Measurements from ENCODE around the gene ACTMAP.
"Not testable (repeated sequence)": the region's sequence is repeated elsewhere in the genome, so short reads cannot be mapped to it uniquely, and the experiment has no call there.

The ACTMAP gene

DNA sequence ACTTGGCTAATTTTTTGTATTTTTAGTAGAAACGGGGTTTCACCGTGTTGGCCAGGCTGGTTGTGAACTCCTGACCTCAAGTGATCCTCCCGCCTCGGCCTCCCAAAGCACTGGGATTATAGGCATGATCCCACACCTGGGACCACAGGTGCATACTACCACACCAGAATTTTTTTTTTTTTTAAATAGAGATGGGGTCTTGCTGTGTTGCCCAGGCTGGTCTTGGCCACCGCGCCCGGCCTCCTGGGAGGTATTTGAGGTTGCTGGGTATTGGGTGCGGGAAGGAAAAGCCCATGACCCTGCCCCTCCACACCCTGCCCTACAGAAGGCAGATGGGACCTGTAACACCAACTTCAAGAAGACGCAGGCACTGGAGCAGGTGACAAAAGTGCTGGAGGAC lies 13.6 kb downstream of the ACTMAP start:
- TF ChIP-seq ZNF274 (IDR thresholded peaks at IDR 0.05; ENCODE audit: low read length) (no peak), ZNF274 (tag by site-specific recombination; IDR thresholded peaks at IDR 0.05; ENCODE audit: borderline replicate concordance) (no peak), ZNF121 (tag by site-specific recombination; IDR thresholded peaks at IDR 0.05) (peak; percentile 92), KLF9 (tag by site-specific recombination; IDR thresholded peaks at IDR 0.05; ENCODE audit: low read depth) (no peak)
- TF ChIP-seq, protein P1, sequence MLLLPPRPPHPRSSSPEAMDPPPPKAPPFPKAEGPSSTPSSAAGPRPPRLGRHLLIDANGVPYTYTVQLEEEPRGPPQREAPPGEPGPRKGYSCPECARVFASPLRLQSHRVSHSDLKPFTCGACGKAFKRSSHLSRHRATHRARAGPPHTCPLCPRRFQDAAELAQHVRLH (tag by site-specific recombination; IDR thresholded peaks at IDR 0.05) = no peak
- Histone ChIP-seq H3K4me1 (ENCODE audit: control insufficient read depth, insufficient read depth, low read length) (no peaks in the 10 kb centered on the region), H3K4me3 (ENCODE audit: low read depth, low read length) (no peak overlapping the region), H3K36me3 (ENCODE audit: control insufficient read depth in 2 of 2, insufficient read depth in 1 of 2, low read length in 2 of 2) (peaks cover 74 to 78% of the 10 kb centered on the region in 2 experiments), H3K27ac (ENCODE audit: extremely low read depth, low read depth, low read length) (peak overlapping the region; percentile 16; the same call in 1 of the 2 replicates), H3K9me3 (ENCODE audit: control insufficient read depth, insufficient read depth, low read depth, low read length) (no peaks in the 10 kb centered on the region)
- ChIA-PET POLR2A (interaction anchor here (1.1 to 2.4 kb wide), 3 partner anchors 9 to 20 kb away, joined by 5 to 9 read pairs (median 6); partner anchors contain the start of genes ACTMAP, COQ8B and ITPKC), CTCF (interaction anchor here (0.6 to 0.9 kb wide), 2 partner anchors 102 to 152 kb away, joined by 3 to 5 read pairs; no protein-coding TSS in a partner anchor)

DNA sequence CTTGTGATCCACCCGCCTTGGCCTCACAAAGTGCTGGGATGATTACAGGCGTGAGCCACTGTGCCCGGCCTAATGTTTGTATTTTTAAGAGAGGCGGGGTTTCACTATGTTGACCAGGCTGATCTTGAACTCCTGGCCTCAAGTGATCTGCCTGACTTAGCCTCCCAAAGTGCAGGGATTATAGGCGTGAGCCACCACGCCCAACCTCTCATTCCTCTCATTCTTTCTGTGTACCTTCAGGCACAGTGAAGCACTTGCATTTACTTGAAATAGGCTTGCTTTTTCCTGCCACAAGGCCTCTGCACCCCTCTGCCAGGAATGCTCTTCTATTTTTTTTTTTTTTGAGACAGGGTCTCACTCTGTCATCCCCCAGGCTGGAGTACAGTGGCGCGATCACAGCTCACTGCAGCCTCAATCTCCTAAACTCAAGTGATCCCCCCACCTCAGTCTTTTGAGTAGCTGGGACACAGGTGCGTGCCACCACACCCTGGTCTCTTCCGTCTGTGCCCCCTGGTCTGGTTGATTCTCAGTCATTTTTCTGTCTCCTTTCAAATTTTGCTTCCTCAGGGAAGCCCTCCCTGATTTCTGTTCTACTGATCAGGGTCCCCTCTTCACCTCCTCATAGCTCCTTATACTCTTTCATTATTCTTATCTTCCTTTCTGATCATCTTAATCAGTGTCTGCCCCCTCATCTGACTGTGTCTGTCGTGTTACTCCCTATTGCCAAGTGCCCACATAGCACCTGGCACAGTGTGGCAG lies 15.1 kb downstream of the ACTMAP start:
- no peaks in the 10 kb centered on the region for H3K9me3 ChIP-seq (ENCODE audit: control insufficient read depth, insufficient read depth, low read depth, low read length)
- H3K4me3 ChIP-seq (ENCODE audit: low read depth, low read length) = no peak overlapping the region
- POLR2A ChIA-PET = interaction anchor here (1.5 to 2.4 kb wide), 2 partner anchors 8 to 18 kb away, joined by 3 to 9 read pairs; partner anchors contain the start of genes COQ8B and ITPKC
- no peaks in the 10 kb centered on the region for H3K4me1 ChIP-seq (ENCODE audit: control insufficient read depth, insufficient read depth, low read length)
- CTCF ChIA-PET = interaction anchor here (0.6 to 1.1 kb wide), 3 partner anchors 132 to 1219 kb away, joined by 3 read pairs; no protein-coding TSS in a partner anchor
- peaks cover 82 to 85% of the 10 kb centered on the region in 2 experiments for H3K36me3 ChIP-seq (ENCODE audit: control insufficient read depth in 2 of 2, insufficient read depth in 1 of 2, low read length in 2 of 2)
- TF ChIP-seq KLF16 (tag by site-specific recombination; IDR thresholded peaks at IDR 0.05) (no peak), KLF1 (tag by site-specific recombination; IDR thresholded peaks at IDR 0.05) (peak; percentile 88)
- H3K27ac ChIP-seq (ENCODE audit: extremely low read depth, low read depth, low read length) = no peak overlapping the region

DNA sequence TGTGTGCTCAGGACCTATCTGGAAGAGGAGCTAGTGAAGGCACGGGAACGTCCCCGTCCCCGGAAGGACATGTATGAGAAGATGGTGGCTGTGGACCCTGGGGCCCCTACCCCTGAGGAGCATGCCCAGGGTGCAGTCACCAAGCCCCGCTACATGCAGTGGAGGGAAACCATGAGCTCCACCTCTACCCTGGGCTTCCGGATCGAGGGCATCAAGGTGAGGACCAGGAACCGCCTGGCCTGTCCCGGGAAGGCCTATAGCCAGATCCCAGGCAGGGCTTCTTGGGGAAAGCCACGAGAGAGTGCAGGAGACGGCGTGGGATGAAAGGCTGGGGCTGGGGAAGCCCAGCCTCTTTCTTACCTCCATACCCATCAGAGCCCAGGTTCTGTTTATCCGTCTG lies 17.1 kb downstream of the ACTMAP start:
- peaks cover 83 to 93% of the 10 kb centered on the region in 2 experiments for H3K36me3 ChIP-seq (ENCODE audit: control insufficient read depth in 2 of 2, insufficient read depth in 1 of 2, low read length in 2 of 2)
- H3K4me3 ChIP-seq (ENCODE audit: low read depth, low read length) = no peak overlapping the region
- no peak overlapping the region for H3K27ac ChIP-seq (ENCODE audit: extremely low read depth, low read depth, low read length)
- ChIA-PET POLR2A (interaction anchor here (1.2 kb wide), 1 partner anchor 17 kb away, joined by 4 read pairs; the partner anchor contains the start of genes ACTMAP and SNRPA), CTCF (interaction anchor here (0.6 to 1.8 kb wide), 5 partner anchors 14 to 224 kb away, joined by 3 to 6 read pairs (median 3); no protein-coding TSS in a partner anchor)
- no peaks in the 10 kb centered on the region for H3K4me1 ChIP-seq (ENCODE audit: control insufficient read depth, insufficient read depth, low read length)
- no peaks in the 10 kb centered on the region for H3K9me3 ChIP-seq (ENCODE audit: control insufficient read depth, insufficient read depth, low read depth, low read length)
- no peak for TF ChIP-seq ZXDB (tag by site-specific recombination; IDR thresholded peaks at IDR 0.05)
- TF ChIP-seq, protein P2, sequence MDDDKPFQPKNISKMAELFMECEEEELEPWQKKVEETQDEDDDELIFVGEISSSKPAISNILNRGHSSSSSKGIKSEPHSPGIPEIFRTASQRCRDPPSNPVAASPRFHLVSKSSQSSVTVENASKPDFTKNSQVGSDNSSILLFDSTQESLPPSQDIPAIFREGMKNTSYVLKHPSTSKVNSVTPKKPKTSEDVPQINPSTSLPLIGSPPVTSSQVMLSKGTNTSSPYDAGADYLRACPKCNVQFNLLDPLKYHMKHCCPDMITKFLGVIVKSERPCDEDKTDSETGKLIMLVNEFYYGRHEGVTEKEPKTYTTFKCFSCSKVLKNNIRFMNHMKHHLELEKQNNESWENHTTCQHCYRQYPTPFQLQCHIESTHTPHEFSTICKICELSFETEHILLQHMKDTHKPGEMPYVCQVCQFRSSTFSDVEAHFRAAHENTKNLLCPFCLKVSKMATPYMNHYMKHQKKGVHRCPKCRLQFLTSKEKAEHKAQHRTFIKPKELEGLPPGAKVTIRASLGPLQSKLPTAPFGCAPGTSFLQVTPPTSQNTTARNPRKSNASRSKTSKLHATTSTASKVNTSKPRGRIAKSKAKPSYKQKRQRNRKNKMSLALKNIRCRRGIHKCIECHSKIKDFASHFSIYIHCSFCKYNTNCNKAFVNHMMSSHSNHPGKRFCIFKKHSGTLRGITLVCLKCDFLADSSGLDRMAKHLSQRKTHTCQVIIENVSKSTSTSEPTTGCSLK (tag by site-specific recombination; IDR thresholded peaks at IDR 0.05) = no peak

DNA sequence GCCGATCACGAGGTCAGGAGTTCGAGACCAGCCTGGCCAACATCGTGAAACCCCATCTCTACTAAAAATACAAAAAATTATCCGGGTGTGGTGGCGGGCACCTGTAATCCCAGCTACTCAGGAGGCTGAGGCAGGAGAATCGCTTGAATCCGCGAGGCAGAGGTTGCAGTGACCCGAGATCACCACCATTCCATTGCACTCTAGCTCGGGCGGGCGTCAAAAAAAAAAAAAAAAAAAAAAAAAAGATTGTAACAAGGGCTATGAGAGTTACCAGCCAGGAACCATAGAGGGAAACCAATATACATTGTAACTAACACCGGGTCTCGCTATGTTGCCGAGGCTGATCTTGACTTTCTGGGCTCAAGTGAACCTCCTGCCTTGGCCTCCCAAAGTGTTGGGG lies 18.0 kb downstream of the ACTMAP start:
- TF ChIP-seq, protein P3, sequence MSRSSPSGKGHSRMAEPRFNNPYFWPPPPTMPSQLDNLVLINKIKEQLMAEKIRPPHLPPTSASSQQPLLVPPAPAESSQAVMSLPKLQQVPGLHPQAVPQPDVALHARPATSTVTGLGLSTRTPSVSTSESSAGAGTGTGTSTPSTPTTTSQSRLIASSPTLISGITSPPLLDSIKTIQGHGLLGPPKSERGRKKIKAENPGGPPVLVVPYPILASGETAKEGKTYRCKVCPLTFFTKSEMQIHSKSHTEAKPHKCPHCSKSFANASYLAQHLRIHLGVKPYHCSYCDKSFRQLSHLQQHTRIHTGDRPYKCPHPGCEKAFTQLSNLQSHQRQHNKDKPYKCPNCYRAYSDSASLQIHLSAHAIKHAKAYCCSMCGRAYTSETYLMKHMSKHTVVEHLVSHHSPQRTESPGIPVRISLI (tag by site-specific recombination; IDR thresholded peaks at IDR 0.05) = peak; percentile 53; the same call in 1 of the 2 replicates
- H3K9me3 ChIP-seq (ENCODE audit: control insufficient read depth, insufficient read depth, low read depth, low read length); H3K27ac ChIP-seq (ENCODE audit: extremely low read depth, low read depth, low read length); H3K4me3 ChIP-seq (ENCODE audit: low read depth, low read length); H3K4me1 ChIP-seq (ENCODE audit: control insufficient read depth, insufficient read depth, low read length); POLR2A ChIA-PET: not testable (repeated sequence)
- CTCF ChIA-PET = interaction anchor here (0.6 kb wide), 1 partner anchor 74 kb away, joined by 3 read pairs; no protein-coding TSS in a partner anchor
- H3K36me3 ChIP-seq (ENCODE audit: control insufficient read depth in 2 of 2, insufficient read depth in 1 of 2, low read length in 2 of 2) = peaks cover 87 to 96% of the 10 kb centered on the region in 2 experiments
